ENCODE measurements around the gene RDM1. TPM values are rescaled to one million over a fixed set of nuclear protein-coding genes. Genes with fewer than 3 reads are reported as not detected.

Gene RDM1
- total and polyA plus RNA-seq, 10 donors = 0.48 to 2.3 (median 0.52) TPM; not detected in 5

DNA sequence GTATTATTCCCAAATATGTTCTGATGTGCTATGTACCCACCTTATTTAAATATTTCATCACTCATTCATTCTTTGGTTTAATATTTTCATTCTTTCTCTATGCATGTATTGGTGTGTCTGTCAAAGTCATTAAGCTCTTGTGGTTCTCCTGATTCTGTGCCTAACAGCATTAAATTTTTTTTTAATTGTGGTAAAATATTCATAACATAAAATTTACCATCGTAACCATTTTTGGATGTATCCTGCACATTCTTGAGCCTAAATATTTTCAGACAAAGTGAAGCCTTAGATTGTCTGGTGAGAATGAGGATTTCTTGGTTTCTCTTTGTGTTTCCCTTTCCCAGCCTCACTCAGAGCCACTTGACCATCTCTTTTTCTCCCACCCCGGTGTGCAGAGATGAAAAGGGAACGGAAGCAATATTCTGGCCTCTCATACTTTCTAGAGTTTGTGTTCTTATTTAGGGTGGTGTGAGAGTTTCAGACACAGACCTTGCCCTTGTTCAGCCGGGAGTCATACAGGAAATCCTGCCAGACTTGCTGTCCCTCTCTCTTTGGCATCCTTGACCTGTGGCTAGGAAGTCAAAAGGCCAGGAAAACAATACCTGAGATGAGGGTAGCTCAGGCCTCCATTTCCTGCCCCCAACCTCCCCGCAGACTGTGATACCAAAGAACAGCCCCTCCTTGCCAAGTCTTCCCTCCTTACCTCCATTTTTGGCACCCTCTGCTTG, 55.3 kb downstream of the RDM1 start:
- TF ChIP-seq POLR2A (IDR thresholded peaks at IDR 0.05) = no peak
- peak in 1 of 3 donors; percentile 47 for TF ChIP-seq POLR2AphosphoS5 (IDR thresholded peaks at IDR 0.05)
- Histone ChIP-seq H3K27me3 (replicated peaks in 1 of 7) (peaks cover 0 to 8% (median 0%) of the 10 kb centered on the region in 7 donors), H3K36me3 (peaks cover 0 to 10% (median 0%) of the 10 kb centered on the region in 6 donors), H3K4me3 (peak overlapping the region in 2 of 8 donors; percentile 28 to 69), H3K4me1 (peaks cover 0 to 64% (median 24%) of the 10 kb centered on the region in 6 donors), H3K27ac (peak overlapping the region in 4 of 8 donors; percentile 35 to 84 (median 72)), H3K9me3 (no peaks in the 10 kb centered on the region)
- WGBS, 5 donors = 26 to 40% (median 32%) methylated on average over 5 of the region's 5 CpGs
- DNase-seq = no peak
- intact Hi-C loops (cut with DNase I; ENCODE audit: low total_unique reads) = no loop called here

DNA sequence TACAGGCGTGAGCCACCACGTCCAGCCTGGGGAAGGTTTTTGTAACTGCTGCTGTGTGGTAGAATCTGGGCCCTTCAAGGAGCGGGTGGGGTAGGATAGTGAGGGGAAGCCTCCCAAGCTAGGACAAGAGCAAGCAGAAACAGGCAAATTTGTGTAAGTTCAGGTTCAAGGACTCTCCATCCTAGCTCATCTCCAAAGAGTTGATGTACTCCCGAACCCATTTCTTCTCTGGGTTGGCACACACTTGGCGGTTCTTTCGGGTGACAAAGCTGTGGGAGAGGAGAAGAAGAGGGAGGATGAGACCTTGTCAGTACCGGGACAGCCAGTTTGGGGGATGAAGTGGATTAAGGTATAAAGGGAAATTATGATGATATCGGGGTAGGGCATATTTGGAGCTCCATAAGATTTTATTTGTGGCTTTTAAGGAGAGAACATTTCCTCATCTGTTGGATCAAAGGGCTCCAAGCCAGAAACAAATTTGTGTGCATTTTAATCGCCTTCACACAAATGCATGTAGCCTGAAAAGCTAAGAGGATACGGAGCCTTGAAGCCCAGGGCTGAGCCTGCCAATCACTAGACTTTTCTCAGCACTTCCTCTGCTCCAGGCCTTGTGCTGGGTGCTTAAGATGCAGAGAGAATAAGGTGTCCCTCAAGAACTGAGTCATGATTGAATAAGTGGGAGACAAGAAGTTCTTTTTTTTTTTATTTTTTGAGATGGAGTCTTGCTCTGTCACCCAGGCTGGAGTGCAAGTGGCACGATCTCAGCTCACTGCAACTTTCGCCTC, 58.2 kb downstream of the RDM1 start:
- no peak for DNase-seq
- WGBS, 5 donors = 94 to 96% (median 94%) methylated on average over 12 of the region's 12 CpGs
- peaks cover 0 to 8% (median 0%) of the 10 kb centered on the region in 7 donors for H3K27me3 ChIP-seq (replicated peaks in 1 of 7)
- H3K36me3 ChIP-seq = peaks cover 0 to 10% (median 0%) of the 10 kb centered on the region in 6 donors
- intact Hi-C loops (cut with DNase I; ENCODE audit: low total_unique reads) = no loop called here
- H3K9me3 ChIP-seq = no peaks in the 10 kb centered on the region
- TF ChIP-seq POLR2AphosphoS5 (IDR thresholded peaks at IDR 0.05) = no peak
- no peak for TF ChIP-seq POLR2A (IDR thresholded peaks at IDR 0.05)
- TF ChIP-seq, protein P1, sequence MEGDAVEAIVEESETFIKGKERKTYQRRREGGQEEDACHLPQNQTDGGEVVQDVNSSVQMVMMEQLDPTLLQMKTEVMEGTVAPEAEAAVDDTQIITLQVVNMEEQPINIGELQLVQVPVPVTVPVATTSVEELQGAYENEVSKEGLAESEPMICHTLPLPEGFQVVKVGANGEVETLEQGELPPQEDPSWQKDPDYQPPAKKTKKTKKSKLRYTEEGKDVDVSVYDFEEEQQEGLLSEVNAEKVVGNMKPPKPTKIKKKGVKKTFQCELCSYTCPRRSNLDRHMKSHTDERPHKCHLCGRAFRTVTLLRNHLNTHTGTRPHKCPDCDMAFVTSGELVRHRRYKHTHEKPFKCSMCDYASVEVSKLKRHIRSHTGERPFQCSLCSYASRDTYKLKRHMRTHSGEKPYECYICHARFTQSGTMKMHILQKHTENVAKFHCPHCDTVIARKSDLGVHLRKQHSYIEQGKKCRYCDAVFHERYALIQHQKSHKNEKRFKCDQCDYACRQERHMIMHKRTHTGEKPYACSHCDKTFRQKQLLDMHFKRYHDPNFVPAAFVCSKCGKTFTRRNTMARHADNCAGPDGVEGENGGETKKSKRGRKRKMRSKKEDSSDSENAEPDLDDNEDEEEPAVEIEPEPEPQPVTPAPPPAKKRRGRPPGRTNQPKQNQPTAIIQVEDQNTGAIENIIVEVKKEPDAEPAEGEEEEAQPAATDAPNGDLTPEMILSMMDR (IDR thresholded peaks at IDR 0.05 in 8 of 11, conservative IDR thresholded peaks at IDR 0.05 in 3 of 11) = no peak
- H3K27ac ChIP-seq = no peak overlapping the region
- peaks cover 0 to 55% (median 22%) of the 10 kb centered on the region in 6 donors for H3K4me1 ChIP-seq
- H3K4me3 ChIP-seq = no peak overlapping the region

DNA sequence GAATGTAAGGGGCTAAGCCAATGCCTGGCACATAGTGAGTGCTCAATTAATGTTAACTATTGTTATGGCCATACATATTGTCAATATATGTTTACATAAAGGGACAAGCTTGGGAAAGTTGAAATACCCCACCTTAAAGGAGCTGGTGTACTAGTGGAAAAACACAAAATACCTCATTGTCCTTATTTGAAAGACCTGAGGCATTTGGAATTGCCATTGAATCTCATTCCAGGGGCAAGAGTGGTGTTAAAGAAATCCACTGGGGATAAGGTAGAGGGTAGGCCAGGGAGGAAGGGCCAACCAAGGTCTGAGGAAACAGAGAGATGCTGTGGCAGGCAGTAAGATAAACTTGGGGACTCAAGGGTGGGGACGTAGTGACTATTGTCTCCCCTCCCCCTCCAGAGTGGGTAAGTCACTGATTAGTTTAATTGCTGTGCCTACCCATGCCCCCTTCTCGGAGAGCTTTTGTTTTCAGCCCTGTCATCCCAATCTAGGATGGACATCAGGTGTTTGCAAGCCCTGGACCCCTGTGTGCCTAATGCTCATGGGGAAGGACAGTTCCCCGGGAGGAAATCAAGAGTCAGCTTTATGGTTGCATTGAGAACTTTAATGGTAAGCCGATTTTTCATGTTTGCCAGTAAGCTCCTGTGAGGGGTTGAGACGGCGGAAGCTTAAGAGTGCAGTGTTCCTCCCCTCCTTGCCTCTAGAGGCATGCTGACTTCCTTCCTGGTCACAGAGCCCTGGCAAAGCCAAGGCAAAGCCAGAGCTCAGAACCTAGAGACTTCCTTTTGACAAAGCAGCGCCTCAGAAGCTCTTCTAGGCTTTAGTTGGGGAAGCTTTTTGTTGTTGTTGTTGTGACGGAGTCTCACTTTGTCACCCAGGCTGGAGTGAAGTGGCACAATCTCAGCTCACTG, 59.4 kb downstream of the RDM1 start:
- intact Hi-C loops (cut with DNase I; ENCODE audit: low total_unique reads) = no loop called here
- no peaks in the 10 kb centered on the region for H3K27me3 ChIP-seq (replicated peaks in 1 of 7)
- peak overlapping the region in 1 of 8 donors; percentile 13 for H3K27ac ChIP-seq
- peaks cover 0 to 10% (median 0%) of the 10 kb centered on the region in 6 donors for H3K36me3 ChIP-seq
- no peaks in the 10 kb centered on the region for H3K9me3 ChIP-seq
- peaks cover 0 to 49% (median 19%) of the 10 kb centered on the region in 6 donors for H3K4me1 ChIP-seq
- WGBS, 5 donors = 35 to 53% (median 39%) methylated on average over 7 to 8 of the region's 8 CpGs
- peak in 2 of 3 donors; percentile 13 to 50 for TF ChIP-seq POLR2AphosphoS5 (IDR thresholded peaks at IDR 0.05)
- TF ChIP-seq, protein P1 (IDR thresholded peaks at IDR 0.05 in 8 of 11, conservative IDR thresholded peaks at IDR 0.05 in 3 of 11) = peak in 1 of 11 experiments; percentile 9
- TF ChIP-seq POLR2A (IDR thresholded peaks at IDR 0.05) = no peak
- no peak for DNase-seq
- H3K4me3 ChIP-seq = no peak overlapping the region

DNA sequence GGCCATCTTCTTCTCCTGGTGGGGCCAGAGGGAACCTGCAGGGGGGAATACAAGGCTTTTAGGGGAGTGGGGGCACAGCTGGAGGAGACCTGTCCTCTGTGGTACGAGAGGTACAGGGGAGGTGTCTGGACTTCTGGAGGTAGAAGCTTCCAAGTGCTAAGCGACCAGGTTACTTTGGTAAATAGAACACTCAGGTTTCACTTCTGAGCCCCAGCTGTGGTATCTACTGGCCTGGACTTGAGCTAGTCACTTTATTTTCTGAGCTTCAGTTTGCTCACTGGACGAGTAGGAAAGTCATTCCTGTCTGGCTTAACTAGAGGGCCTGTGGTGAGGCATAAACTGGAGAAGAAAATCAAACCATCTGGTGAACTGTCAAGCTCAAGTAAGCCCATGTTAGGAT, 61.8 kb downstream of the RDM1 start, which contains the start of gene HEATR9:
TSS of gene HEATR9 (minus strand) at position 155 of the 400 bp plus-strand sequence. CDS start at position 6, 149 bp downstream.
- WGBS, 5 donors = 87 to 96% (median 92%) methylated on average over 3 of the region's 3 CpGs
- intact Hi-C loops (cut with DNase I; ENCODE audit: low total_unique reads) = no loop called here
- no peak within 1 kb of the TSS for H3K4me3 ChIP-seq

More for the DNA sequence above, 61.8 kb downstream of the RDM1 start, which contains the start of gene HEATR9:
- Histone ChIP-seq H3K36me3 (peaks cover 0 to 13% (median 0%) of the 10 kb centered on the region in 6 donors), H3K27me3 (replicated peaks in 1 of 7) (no peaks in the 10 kb centered on the region), H3K4me1 (peaks cover 0 to 34% (median 7%) of the 10 kb centered on the region in 6 donors), H3K27ac (no peak within 1 kb of the TSS), H3K9me3 (no peaks in the 10 kb centered on the region)
- TF ChIP-seq POLR2AphosphoS5 (IDR thresholded peaks at IDR 0.05) = no peak
- no peak for TF ChIP-seq POLR2A (IDR thresholded peaks at IDR 0.05)
- DNase-seq = no peak

Small RNA genes lying within 50 kb of the gene (small RNA-seq; reads per million reads assigned to genes)
- 131 to 266 (median 181) reads per million in 4 donors for gene RF00100

Other genes with a start within 250 kb of the RDM1 start
- gene RASL10B, start 199.1 kb downstream of the RDM1 start, total RNA-seq = under 1 TPM in 6 of 7 donors, not detected in 1; 0.11 to 0.74 (median 0.25) TPM
- gene RASL10B, start 199.1 kb downstream of the RDM1 start, polyA plus RNA-seq = under 1 TPM; 0.09 to 0.50 (median 0.29) TPM
- gene GAS2L2, start 177.5 kb downstream of the RDM1 start, total RNA-seq = not detected
- under 1 TPM; 0.02 to 0.03 (median 0.02) TPM for gene GAS2L2, start 177.5 kb downstream of the RDM1 start, polyA plus RNA-seq
- gene C17orf50, start 169.9 kb downstream of the RDM1 start, total RNA-seq = not detected
- gene C17orf50, start 169.9 kb downstream of the RDM1 start, polyA plus RNA-seq = under 1 TPM in 2 of 3 donors, not detected in 1; 0.15 to 0.42 TPM
- gene MMP28, start 135.1 kb downstream of the RDM1 start, total RNA-seq = 1 to 10 TPM; 1.5 to 5.9 (median 3.1) TPM
- gene MMP28, start 135.1 kb downstream of the RDM1 start, polyA plus RNA-seq = 1 to 10 TPM; 1.1 to 3.5 (median 1.7) TPM
- gene TAF15, start 121.3 kb downstream of the RDM1 start, total RNA-seq = 100 to 1,000 TPM in 5 of 7 donors, 10 to 100 TPM in 2; 78.7 to 184 (median 146) TPM
- gene TAF15, start 121.3 kb downstream of the RDM1 start, polyA plus RNA-seq = 100 to 1,000 TPM in 1 of 3 donors, 10 to 100 TPM in 2; 55.9 to 113 (median 84.7) TPM
- under 1 TPM; 0.28 to 0.92 (median 0.52) TPM for gene HEATR9, start 61.9 kb downstream of the RDM1 start, total RNA-seq
- under 1 TPM; 0.05 to 0.32 (median 0.11) TPM for gene HEATR9, start 61.9 kb downstream of the RDM1 start, polyA plus RNA-seq
- 10 to 100 TPM; 53.8 to 93.2 (median 83.4) TPM for gene CCL5, start 50.4 kb downstream of the RDM1 start, total RNA-seq
- 10 to 100 TPM; 26.0 to 30.9 (median 29.7) TPM for gene CCL5, start 50.4 kb downstream of the RDM1 start, polyA plus RNA-seq
- not detected for gene LYZL6, start 12.9 kb upstream of the RDM1 start, total RNA-seq
- gene LYZL6, start 12.9 kb upstream of the RDM1 start, polyA plus RNA-seq = not detected
- gene CCL16, start 50.7 kb upstream of the RDM1 start, total RNA-seq = 1 to 10 TPM in 6 of 7 donors, under 1 TPM in 1; 0.32 to 8.4 (median 1.9) TPM
- 1 to 10 TPM in 1 of 3 donors, under 1 TPM in 2; 0.27 to 1.7 (median 0.37) TPM for gene CCL16, start 50.7 kb upstream of the RDM1 start, polyA plus RNA-seq
- gene CCL14, start 56.0 kb upstream of the RDM1 start, total RNA-seq = 1,000 to 10,000 TPM in 1 of 7 donors, 100 to 1,000 TPM in 6; 279 to 1,219 (median 345) TPM
- 100 to 1,000 TPM in 2 of 3 donors, 10 to 100 TPM in 1; 72.3 to 262 (median 220) TPM for gene CCL14, start 56.0 kb upstream of the RDM1 start, polyA plus RNA-seq
- not detected for gene CCL15, start 70.8 kb upstream of the RDM1 start, total RNA-seq
- gene CCL15, start 70.8 kb upstream of the RDM1 start, polyA plus RNA-seq = under 1 TPM; 0.15 to 0.20 (median 0.19) TPM
- 10 to 100 TPM in 4 of 7 donors, 1 to 10 TPM in 3; 7.5 to 40.6 (median 15.5) TPM for gene CCL23, start 87.2 kb upstream of the RDM1 start, total RNA-seq
- 10 to 100 TPM in 1 of 3 donors, 1 to 10 TPM in 2; 1.6 to 12.7 (median 6.6) TPM for gene CCL23, start 87.2 kb upstream of the RDM1 start, polyA plus RNA-seq
- gene CCL18, start 133.5 kb upstream of the RDM1 start, total RNA-seq = 10 to 100 TPM in 5 of 7 donors, 1 to 10 TPM in 2; 5.2 to 27.8 (median 11.0) TPM
- 100 to 1,000 TPM in 1 of 3 donors, 10 to 100 TPM in 1, 1 to 10 TPM in 1; 9.8 to 109 (median 75.6) TPM for gene CCL18, start 133.5 kb upstream of the RDM1 start, polyA plus RNA-seq
- 10 to 100 TPM; 10.7 to 85.9 (median 23.3) TPM for gene CCL3, start 159.4 kb upstream of the RDM1 start, total RNA-seq
- gene CCL3, start 159.4 kb upstream of the RDM1 start, polyA plus RNA-seq = 10 to 100 TPM; 11.7 to 41.5 (median 17.6) TPM
- gene CCL4, start 173.1 kb upstream of the RDM1 start, total RNA-seq = 10 to 100 TPM; 23.5 to 81.0 (median 33.8) TPM
- 10 to 100 TPM; 10.1 to 32.9 (median 15.8) TPM for gene CCL4, start 173.1 kb upstream of the RDM1 start, polyA plus RNA-seq
- 10 to 100 TPM in 4 of 7 donors, 1 to 10 TPM in 2, not detected in 1; 4.3 to 13.5 (median 11.3) TPM for gene TBC1D3B, start 245.9 kb upstream of the RDM1 start, total RNA-seq
- gene TBC1D3B, start 245.9 kb upstream of the RDM1 start, polyA plus RNA-seq = 1 to 10 TPM; 1.3 to 4.3 (median 3.3) TPM